GM10266 (cell line): ENCODE measurements around the gene ABRAXAS1.

Experiments used
- DNase-seq: peaks from one replicate; pipeline ENCODE4 v3.0.0; 2012; ENCODE audit errors: extremely low spot score
- CTCF ChIP-seq: IDR thresholded peaks from 2 replicates; pipeline ENCODE4 v1.5.1; 2012; ENCODE audit warnings: mild to moderate bottlenecking, low read depth; ENCODE audit not compliant: control insufficient read depth, insufficient read depth; ENCODE audit errors: missing control alignments

The ABRAXAS1 gene

GRCh38 chr4:83413676-83414075 is 71.2 kb downstream of the ABRAXAS1 start:
- no peak for TF ChIP-seq CTCF
- no peak for DNase-seq
